Stimulated activated CD8-positive, alpha-beta memory T cell treated with anti-CD3 and anti-CD28 coated beads, Interleukin-7, amount 100 ng/mL, for 1 hour (primary cell): Measurements from ENCODE around the gene NTM.

Source experiments
- DNase-seq, 2 donors: peaks; one replicate each; pipeline ENCODE4 v3.0.0-alpha.2; 2020; ENCODE audit warnings: low read depth in 2 of 2

Gene NTM

DNA sequence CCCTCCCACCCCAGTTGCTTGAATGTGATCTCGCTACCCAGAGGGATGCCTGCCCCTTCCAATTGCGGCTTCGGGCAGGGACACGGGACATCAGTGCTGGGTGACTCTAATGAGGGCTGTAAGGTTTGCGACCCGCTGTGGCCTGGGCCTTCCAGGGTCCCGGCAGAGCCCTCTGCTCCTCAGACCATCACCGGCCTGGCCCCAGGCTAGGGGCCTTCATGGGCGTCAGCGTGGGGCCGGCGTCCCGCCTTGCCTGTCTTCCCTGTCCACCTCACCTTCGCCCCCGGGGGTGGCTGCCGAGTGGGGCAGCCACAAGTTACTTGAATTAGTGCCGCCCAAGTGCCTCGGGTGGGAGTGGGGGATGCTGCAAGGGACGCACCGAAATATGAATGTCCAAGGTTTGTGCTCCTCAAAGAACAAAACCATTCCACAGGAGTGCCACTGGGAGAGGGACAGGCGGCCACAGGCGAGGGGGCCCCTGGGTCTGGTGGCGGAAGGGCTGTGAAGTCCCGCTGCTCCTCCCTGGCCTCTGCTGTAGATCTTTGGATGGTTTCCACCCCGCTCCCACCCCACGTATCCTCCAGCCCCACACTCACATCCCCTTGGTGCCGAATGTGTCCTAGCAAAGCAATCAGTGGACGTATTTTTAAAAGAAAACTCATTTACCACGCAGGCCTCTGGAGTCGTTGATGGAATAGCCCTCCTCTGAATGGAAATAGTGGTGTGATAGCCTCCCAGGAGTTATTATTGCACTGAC, 317.1 kb downstream of the NTM start:
- DNase-seq = no peak

GRCh38 chr11:131688048-131688693, 317.8 kb downstream of the NTM start:
- no peak for DNase-seq

- no peak for DNase-seq
Measured at GRCh38 chr11:131689049-131689925, 318.9 kb downstream of the NTM start.

GRCh38 chr11:131690362-131690761, 319.9 kb downstream of the NTM start:
- DNase-seq = no peak

DNA sequence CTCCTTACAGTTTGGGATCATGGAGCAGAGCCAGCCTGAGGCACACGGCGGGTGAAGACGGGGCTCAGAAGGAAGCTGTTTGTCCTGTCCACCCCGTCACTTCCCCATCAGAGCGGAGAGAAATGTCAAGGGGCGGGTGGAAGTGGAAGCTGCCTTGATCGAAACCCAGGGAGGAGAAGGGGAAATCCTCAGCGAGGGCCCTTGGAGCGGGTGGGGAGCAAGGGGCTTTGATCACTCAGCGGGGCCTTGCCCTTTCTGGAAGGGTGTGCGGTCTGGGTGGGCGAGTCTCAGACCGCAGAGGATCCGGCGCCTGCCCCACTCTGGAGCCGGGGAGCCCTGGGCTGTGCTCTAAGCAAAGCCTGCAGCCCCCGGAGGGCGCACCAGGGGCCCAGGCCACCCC, 320.4 kb downstream of the NTM start:
- no peak for DNase-seq

- DNase-seq = no peak
Measured at GRCh38 chr11:131691181-131692041, 321.0 kb downstream of the NTM start.

DNA sequence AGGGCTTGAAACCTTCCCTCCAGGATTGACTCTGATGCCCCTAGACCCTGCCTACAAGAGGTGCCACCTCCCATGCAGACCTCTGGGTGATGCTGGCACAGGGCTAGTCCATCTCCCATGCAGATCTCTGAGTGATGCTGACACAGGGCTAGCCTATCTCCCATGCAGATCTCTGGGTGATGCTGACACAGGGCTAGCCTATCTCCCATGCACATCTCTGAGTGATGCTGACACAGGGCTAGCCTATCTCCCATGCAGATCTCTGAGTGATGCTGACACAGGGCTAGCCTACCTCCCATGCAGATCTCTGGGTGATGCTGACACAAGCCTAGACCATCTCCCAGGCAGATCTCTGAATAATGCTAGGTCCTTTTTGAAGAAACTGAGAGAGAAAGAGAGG, 321.7 kb downstream of the NTM start:
- no peak for DNase-seq

DNA sequence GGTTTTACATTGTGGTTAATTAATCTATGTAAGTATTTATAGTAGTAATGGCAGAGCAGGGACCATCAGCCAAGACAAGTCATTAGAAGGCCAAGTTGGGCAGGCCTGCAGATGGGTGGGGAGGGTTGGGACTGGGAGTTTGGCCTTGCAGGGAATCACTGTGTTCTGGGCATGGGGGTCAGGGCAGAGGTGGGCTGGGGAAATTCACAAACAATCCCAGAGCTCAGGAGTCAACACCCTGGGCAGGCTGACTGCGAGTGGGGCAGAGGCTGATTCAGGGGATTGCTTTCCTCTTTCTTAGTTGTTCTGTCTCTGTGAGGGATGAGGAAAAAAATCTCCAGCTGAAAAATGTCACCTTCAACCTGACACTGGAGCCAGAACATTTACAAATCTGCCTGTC, 322.5 kb downstream of the NTM start:
- DNase-seq = no peak

DNA sequence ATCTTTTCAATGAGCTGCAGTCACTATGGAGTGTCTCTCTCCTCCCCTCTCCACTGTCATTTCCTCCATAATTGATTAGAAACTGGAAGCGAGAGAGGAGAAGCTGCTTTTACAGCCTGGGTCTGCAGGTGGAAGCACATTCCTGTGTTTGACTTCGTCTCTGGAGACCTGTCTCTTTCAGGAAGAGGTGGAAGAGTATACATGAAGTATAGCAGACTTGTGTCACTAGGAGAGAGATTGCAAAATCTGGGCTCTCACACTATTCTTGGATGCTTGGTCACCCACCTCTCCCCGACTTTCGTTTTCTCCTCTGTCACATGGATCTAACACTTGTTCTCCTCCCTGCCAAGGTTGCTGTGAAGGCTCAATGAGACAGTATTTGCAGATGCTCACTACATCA, 323.3 kb downstream of the NTM start:
- DNase-seq = no peak

GRCh38 chr11:131694526-131695424, 324.4 kb downstream of the NTM start:
- DNase-seq = peak; percentile 1 to 16

GRCh38 chr11:131695889-131696429, 325.5 kb downstream of the NTM start:
- no peak for DNase-seq

DNA sequence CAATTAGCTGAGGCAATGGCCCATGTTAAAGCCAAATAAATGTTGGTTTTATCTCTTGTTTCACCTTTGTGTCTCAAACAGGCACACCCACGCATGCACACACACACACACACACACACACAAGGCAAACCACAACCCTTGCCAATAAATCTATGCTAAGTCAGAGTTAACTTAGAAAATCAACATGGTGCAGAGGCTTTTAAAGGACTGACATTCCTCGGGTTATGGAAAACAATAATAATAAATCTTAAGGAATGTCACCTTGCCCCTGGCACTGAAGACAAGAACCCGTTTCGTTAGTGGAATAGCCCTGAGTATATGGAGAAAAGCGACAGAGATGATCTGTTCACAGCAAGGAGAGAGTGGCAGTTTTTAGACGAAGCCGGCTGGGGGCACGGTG, 326.3 kb downstream of the NTM start:
- DNase-seq = no peak

- DNase-seq = no peak
Measured at GRCh38 chr11:131703311-131703710, 332.9 kb downstream of the NTM start.

GRCh38 chr11:131704682-131705081, 334.3 kb downstream of the NTM start:
- DNase-seq = no peak

GRCh38 chr11:131710511-131710910, 340.1 kb downstream of the NTM start:
- no peak for DNase-seq

DNA sequence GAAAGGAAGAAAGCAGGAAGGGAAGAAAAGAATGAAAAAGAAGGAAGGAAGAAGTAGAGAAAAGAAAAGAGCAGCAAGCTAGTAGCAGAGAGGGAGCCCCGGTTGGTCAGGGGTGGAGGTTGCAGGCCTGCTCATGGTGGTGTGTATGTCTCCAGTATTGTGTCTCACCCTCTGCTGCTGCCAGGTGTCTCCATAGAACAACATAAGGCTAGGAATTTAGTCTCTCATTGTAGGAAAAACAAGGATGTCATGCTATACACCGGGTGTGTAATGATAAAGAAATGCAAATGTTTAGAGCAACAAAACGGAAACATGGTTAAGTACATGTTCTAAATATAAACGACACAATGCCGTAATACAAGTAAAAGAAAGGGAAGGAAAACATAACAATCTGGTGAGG, 342.5 kb downstream of the NTM start:
- no peak for DNase-seq

DNA sequence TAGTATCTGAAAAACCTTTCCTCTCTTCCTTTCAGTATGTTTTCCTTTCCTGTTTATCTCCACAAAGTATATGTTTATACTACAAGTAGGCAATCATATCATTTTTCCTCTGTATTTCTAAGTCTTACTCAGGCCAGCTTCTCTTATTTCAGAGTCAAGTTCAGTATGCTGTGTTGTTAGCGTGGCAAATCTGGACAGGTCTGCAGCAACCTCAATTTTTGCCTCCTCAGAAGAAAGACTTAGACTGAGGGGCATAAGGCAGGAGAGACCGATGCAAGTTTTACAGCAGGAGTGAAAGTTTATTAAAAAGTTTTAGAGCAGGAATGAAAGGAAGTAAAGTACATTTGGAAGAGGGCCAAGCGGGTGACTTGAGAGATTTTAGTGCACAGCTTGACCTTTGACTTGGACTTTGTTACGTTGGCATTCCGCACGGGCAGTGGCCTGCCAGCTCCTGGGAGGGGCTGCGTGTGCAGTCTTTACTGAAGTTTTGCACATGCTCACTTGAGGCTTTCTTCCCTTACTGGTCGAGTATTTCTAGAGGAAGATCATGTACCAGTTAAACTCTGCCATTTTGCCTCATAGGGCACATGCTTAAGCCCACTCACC, 343.2 kb downstream of the NTM start:
- no peak for DNase-seq

- DNase-seq = no peak
Measured at GRCh38 chr11:131717616-131718015, 347.2 kb downstream of the NTM start.

GRCh38 chr11:131723088-131723487, 352.7 kb downstream of the NTM start:
- no peak for DNase-seq

GRCh38 chr11:131724436-131724975, 354.1 kb downstream of the NTM start:
- no peak for DNase-seq
